Astrocyte (in vitro differentiated cells and primary cell): ENCODE data around the gene DOCK10. TPM values are rescaled to one million over a fixed set of nuclear protein-coding genes. Genes with fewer than 3 reads are reported as not detected.

Experiments
- DNase-seq: peaks from one replicate; pipeline ENCODE4 v3.0.0-alpha.2; 2010; ENCODE audit warnings: low read depth
- FAIRE-seq: peaks from 2 replicates; lab custom pipeline; 2011; peaks lifted over from hg19 to GRCh38; lab: Jason Lieb, UNC
- H2AFZ ChIP-seq: 2 replicates; pipeline ENCODE4 v1.6.0; 2012; ENCODE audit warnings: low read depth, low read length, inconsistent platforms
- H3K27ac ChIP-seq: 2 replicates; pipeline ENCODE4 v1.5.1; 2011; ENCODE audit warnings: low read depth, low read length, inconsistent platforms
- H3K27me3 ChIP-seq: 2 replicates; pipeline ENCODE4 v1.6.0; 2011; ENCODE audit warnings: low read length, inconsistent platforms; ENCODE audit not compliant: insufficient read depth
- H3K36me3 ChIP-seq: 2 replicates; pipeline ENCODE4 v1.5.1; 2011; ENCODE audit warnings: low read length, inconsistent platforms; ENCODE audit not compliant: insufficient read depth
- H3K4me1 ChIP-seq: 2 replicates; pipeline ENCODE4 v1.5.1; 2011; ENCODE audit warnings: low read length, inconsistent platforms; ENCODE audit not compliant: insufficient read depth
- H3K4me2 ChIP-seq: 2 replicates; pipeline ENCODE4 v1.6.0; 2012; ENCODE audit warnings: low read length, inconsistent platforms
- H3K4me3 ChIP-seq: 2 replicates; pipeline ENCODE4 v1.5.1; 2011; ENCODE audit warnings: low read depth, mild to moderate bottlenecking, low read length, inconsistent platforms; ENCODE audit not compliant: insufficient read depth
- H3K79me2 ChIP-seq: 2 replicates; pipeline ENCODE4 v1.6.0; 2012; ENCODE audit warnings: mild to moderate bottlenecking, low read length, inconsistent platforms; ENCODE audit not compliant: insufficient read depth
- H3K9ac ChIP-seq: 2 replicates; pipeline ENCODE4 v1.6.0; 2012; ENCODE audit warnings: mild to moderate bottlenecking, low read length, inconsistent platforms
- H3K9me3 ChIP-seq: 2 replicates; pipeline ENCODE4 v1.5.1; 2012; ENCODE audit warnings: low read depth, mild to moderate bottlenecking, low read length, inconsistent platforms; ENCODE audit not compliant: insufficient read depth
- H4K20me1 ChIP-seq: 2 replicates; pipeline ENCODE4 v1.6.0; 2012; ENCODE audit warnings: low read length, inconsistent platforms; ENCODE audit not compliant: insufficient read depth
- H3K27ac Mint-ChIP-seq: one replicate; pipeline ENCODE4 v1.8.0; 2021; ENCODE audit warnings: mild to moderate bottlenecking, mixed read lengths; ENCODE audit not compliant: unreplicated experiment
- H3K27me3 Mint-ChIP-seq: one replicate; pipeline ENCODE4 v1.8.0; 2021; ENCODE audit warnings: low read depth, mixed read lengths; ENCODE audit not compliant: unreplicated experiment
- H3K36me3 Mint-ChIP-seq: one replicate; pipeline ENCODE4 v1.8.0; 2021; ENCODE audit warnings: low read depth, mixed read lengths; ENCODE audit not compliant: unreplicated experiment
- H3K4me1 Mint-ChIP-seq: one replicate; pipeline ENCODE4 v1.8.0; 2021; ENCODE audit warnings: low read depth, mixed read lengths; ENCODE audit not compliant: unreplicated experiment
- H3K4me3 Mint-ChIP-seq: one replicate; pipeline ENCODE4 v1.8.0; 2021; ENCODE audit warnings: mild to moderate bottlenecking, moderate library complexity, mixed read lengths; ENCODE audit not compliant: unreplicated experiment
- H3K9me3 Mint-ChIP-seq: one replicate; pipeline ENCODE4 v1.8.0; 2021; ENCODE audit warnings: mild to moderate bottlenecking, mixed read lengths; ENCODE audit not compliant: unreplicated experiment
- EZH2 ChIP-seq: IDR thresholded peaks from 2 replicates; pipeline ENCODE4 v1.6.1; 2012; ENCODE audit warnings: mild to moderate bottlenecking, low read length, inconsistent platforms; ENCODE audit not compliant: insufficient read depth
- total RNA-seq: library from RNA; stranded (reverse); gene quantifications from 2 replicates; pipeline ENCODE4 v1.2.1, GENCODE V29; 2021
- TF ChIP-seq, protein P1 (sequence below): IDR thresholded peaks from 2 replicates; pipeline ENCODE4 v1.5.1; 2011; ENCODE audit warnings: low read depth, mild to moderate bottlenecking, inconsistent platforms, low read length, moderate library complexity; ENCODE audit not compliant: insufficient read depth

DOCK10 gene
- total RNA-seq, 1 donor from 2014 or later = 7.7 TPM

DNA sequence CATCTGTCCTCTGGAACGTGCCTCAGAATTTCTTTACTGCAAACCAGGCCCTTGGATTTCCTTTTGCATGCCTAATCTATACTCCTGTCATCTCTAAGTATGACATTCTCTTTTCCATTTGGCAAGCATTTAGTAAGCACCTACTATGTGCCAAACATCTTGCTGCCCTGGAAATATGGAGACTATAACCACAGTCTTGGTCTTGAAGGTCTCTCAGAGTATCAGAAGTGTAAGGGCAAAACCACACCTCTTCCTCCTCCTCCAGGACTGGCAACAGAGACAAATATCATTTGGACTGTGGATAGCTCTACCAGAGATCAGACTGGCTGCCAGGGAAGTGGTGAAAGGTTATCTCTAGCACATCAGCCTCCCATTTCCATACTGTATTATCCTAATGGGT, 11.4 kb downstream of the DOCK10 start:
- Histone ChIP-seq H4K20me1 (peaks cover 25% of the 10 kb centered on the region), H3K79me2 (peaks cover 65% of the 10 kb centered on the region), H3K4me3 (no peak overlapping the region), H3K27ac (no peak overlapping the region), H3K9ac (no peak overlapping the region), H3K36me3 (no peaks in the 10 kb centered on the region), H3K4me2 (no peak overlapping the region), H3K9me3 (no peaks in the 10 kb centered on the region), H2AFZ (no peak overlapping the region), H3K4me1 (peaks cover 7% of the 10 kb centered on the region), H3K27me3 (no peaks in the 10 kb centered on the region)
- H3K27ac Mint-ChIP-seq = no peak overlapping the region
- DNase-seq (no peak), FAIRE-seq (no peak)
- no peaks in the 10 kb centered on the region for H3K9me3 Mint-ChIP-seq
- H3K4me1 Mint-ChIP-seq = peaks cover 7% of the 10 kb centered on the region
- no peaks in the 10 kb centered on the region for H3K36me3 Mint-ChIP-seq
- no peak for TF ChIP-seq EZH2
- TF ChIP-seq, protein P1, sequence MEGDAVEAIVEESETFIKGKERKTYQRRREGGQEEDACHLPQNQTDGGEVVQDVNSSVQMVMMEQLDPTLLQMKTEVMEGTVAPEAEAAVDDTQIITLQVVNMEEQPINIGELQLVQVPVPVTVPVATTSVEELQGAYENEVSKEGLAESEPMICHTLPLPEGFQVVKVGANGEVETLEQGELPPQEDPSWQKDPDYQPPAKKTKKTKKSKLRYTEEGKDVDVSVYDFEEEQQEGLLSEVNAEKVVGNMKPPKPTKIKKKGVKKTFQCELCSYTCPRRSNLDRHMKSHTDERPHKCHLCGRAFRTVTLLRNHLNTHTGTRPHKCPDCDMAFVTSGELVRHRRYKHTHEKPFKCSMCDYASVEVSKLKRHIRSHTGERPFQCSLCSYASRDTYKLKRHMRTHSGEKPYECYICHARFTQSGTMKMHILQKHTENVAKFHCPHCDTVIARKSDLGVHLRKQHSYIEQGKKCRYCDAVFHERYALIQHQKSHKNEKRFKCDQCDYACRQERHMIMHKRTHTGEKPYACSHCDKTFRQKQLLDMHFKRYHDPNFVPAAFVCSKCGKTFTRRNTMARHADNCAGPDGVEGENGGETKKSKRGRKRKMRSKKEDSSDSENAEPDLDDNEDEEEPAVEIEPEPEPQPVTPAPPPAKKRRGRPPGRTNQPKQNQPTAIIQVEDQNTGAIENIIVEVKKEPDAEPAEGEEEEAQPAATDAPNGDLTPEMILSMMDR = no peak
- H3K27me3 Mint-ChIP-seq = peaks cover 4% of the 10 kb centered on the region
- no peak overlapping the region for H3K4me3 Mint-ChIP-seq

DNA sequence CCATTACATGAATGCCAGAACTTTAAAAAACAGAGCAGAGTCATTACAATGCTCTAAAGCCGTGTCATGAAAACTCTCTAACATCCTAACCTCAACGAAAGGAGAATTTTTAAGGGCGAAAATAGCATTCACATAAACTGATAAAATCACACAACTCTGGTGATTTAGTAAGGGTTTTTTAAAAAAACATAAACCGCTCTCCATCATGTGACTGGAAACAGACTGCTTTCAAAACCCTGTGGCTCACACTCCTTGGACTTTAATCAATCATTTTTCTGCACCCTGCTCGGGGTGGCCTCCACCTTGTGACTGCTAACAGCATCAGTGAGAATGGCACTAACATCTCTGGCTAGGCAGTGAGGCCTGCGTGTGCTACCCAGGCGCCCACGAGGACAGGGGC, 12.1 kb downstream of the DOCK10 start:
- FAIRE-seq (no peak), DNase-seq (no peak)
- Histone ChIP-seq H3K4me1 (peaks cover 8% of the 10 kb centered on the region), H3K27ac (no peak overlapping the region), H4K20me1 (peaks cover 25% of the 10 kb centered on the region), H3K4me2 (no peak overlapping the region), H3K9ac (no peak overlapping the region), H2AFZ (no peak overlapping the region), H3K79me2 (peaks cover 60% of the 10 kb centered on the region), H3K36me3 (no peaks in the 10 kb centered on the region), H3K27me3 (no peaks in the 10 kb centered on the region), H3K9me3 (no peaks in the 10 kb centered on the region), H3K4me3 (no peak overlapping the region)
- Mint-ChIP-seq H3K27me3 (peaks cover 4% of the 10 kb centered on the region), H3K27ac (no peak overlapping the region), H3K9me3 (no peaks in the 10 kb centered on the region), H3K4me3 (no peak overlapping the region), H3K36me3 (no peaks in the 10 kb centered on the region), H3K4me1 (peaks cover 9% of the 10 kb centered on the region)
- TF ChIP-seq, protein P1 = no peak
- TF ChIP-seq EZH2 = no peak

DNA sequence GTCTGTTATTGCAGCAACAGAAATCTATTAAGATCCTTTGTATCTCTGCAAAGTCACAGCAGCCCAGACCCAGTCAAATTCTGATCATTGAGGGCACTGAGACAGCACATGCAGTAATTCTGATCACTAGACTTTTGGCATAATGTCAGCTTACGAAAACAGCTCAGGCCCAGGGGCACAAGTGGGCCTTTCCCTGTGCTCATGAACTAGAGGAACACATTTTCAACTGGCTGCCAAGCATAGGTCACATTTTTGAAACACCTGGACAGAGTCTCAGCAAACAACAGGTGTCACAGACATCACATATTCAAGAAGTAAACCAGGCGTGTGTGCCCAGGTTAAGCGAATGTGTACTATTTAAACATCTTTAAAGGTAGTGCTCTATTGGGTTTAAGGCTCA, 13.7 kb downstream of the DOCK10 start:
- H3K4me1 ChIP-seq = peaks cover 8% of the 10 kb centered on the region
- DNase-seq = no peak
- no peaks in the 10 kb centered on the region for H3K9me3 ChIP-seq

More for the DNA sequence above, 13.7 kb downstream of the DOCK10 start:
- H3K4me3 ChIP-seq = no peak overlapping the region
- H2AFZ ChIP-seq = no peak overlapping the region
- H3K36me3 ChIP-seq = no peaks in the 10 kb centered on the region
- FAIRE-seq = no peak
- H3K4me2 ChIP-seq = no peak overlapping the region
- TF ChIP-seq EZH2 = no peak
- TF ChIP-seq, protein P1 = no peak
- H3K27ac ChIP-seq = no peak overlapping the region
- Mint-ChIP-seq H3K36me3 (no peaks in the 10 kb centered on the region), H3K27ac (no peak overlapping the region), H3K9me3 (no peaks in the 10 kb centered on the region), H3K4me3 (no peak overlapping the region), H3K4me1 (peaks cover 9% of the 10 kb centered on the region), H3K27me3 (no peaks in the 10 kb centered on the region)
- H3K79me2 ChIP-seq = peaks cover 49% of the 10 kb centered on the region
- no peaks in the 10 kb centered on the region for H3K27me3 ChIP-seq
- H3K9ac ChIP-seq = no peak overlapping the region
- H4K20me1 ChIP-seq = peaks cover 11% of the 10 kb centered on the region
